M059J (cell line): Measurements from ENCODE around the gene KRT15. TPM values are rescaled to one million over a fixed set of nuclear protein-coding genes. Genes with fewer than 3 reads are reported as not detected.

Experiments
- DNase-seq: peaks from one replicate; pipeline ENCODE4 v3.0.0-alpha.2; 2012; ENCODE audit warnings: low read depth
- total RNA-seq: library from RNA; depleted of rRNA; stranded (reverse); fragments of >200 nt; shearing (Covaris generic); gene quantifications from 2 replicates; pipeline ENCODE4 v1.2.3, GENCODE V29; 2014

Gene KRT15
- total RNA-seq, 1 experiment from 2014 or later = 10.2 TPM

GRCh38 chr17:41505809-41506767, 12.6 kb downstream of the KRT15 start:
- DNase-seq = no peak

GRCh38 chr17:41505007-41505808, 13.5 kb downstream of the KRT15 start, which contains the start of gene KRT13:
Gene KRT13, minus strand, starts transcription at chr17:41505612. Its CDS starts 62 bp downstream, at chr17:41505550.
- no peak for DNase-seq

DNA sequence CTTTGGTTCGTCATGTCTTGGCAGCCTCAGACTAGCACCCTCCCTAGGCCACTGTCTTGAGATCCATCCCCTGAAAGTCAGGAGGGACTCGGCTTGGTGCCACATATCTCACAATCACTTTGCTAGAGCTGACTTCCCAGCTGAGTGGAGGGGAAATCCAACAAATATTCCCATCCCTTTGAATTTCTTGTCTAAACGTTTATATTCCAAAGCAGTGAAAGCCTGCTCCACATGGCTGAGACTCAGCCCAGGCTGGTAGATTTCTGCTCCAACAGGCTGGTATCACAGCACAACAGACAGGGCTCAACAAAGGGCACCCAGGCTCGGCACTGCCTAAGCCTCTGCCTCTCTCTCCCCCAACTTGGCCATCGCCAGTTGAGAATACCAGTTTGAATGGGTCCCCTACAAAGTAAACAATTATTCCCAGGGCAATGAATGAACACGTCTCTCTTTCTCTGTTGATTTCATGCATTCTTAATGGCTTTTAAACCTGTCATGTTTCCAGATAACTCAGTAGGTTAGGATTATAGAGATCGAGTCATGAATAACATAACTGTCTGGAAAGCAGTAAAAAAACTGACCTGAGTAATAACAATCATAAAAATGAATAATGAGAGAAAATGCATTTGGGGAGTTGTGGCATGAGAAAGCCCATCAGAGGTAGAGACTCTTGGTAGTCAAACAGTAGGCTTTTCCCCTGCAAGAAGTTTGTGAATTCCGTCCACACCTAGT, 14.3 kb downstream of the KRT15 start:
- DNase-seq = peak; percentile 38

DNA sequence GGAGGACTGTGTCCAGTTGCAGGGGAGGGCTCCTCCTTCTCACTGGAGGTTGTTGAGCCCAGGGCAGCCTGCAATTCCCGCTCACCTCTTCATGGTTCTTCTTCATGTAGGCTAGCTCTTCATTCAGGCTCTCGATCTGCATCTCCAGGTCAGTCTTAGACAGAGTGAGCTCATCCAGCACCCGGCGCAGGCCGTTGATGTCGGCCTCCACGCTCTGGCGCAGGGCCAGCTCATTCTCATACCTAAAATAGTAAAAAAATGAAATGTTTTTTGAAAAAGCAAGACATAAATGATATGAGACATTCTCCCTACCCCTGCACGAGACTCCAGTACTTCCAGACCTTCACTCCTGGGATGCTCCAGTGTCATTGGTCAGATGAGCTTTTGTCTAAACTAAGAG, 15.5 kb downstream of the KRT15 start:
- no peak for DNase-seq

DNA sequence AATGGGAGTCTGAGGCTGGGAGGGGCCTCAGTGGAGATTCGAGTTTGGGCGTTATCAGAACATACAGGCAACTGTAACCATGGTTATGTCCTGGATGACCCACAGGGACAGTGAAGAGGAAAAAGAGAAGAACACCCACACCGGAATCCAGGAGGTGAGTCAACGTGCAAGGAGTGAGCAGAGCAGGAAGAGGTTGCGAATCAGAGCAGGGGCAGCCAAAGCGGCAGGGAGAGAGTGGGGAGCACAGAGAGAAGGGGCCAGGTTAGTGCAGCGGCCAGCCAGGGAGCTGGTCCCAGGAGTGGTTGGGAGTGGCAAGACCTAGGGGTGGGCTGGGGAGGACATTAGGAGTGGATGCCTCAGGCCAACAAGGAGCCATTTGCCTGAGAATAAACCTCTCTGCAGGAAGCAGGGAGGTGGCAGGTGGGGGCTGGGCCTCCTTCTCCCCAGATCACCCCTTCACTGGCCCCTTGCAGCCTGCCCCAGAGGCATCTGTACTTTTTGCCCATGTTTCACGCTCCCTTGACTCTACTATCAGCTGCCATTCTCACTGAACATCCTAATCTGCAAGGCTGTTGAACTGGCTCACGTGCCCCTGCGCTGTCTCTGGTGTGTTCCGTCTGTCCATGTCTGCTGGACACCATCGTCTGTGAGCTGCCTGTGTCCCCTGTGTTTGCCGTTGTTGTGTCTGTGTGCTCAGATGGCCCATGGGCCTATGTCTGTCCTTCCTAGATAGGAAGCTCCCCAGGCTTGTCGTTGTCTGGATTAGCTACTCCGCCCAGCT, 18.4 kb downstream of the KRT15 start:
- DNase-seq = peak; percentile 94

- DNase-seq = no peak
These were observed 19.0 kb downstream of the KRT15 start for GRCh38 chr17:41499714-41500113.

- no peak for DNase-seq
These were observed 20.4 kb downstream of the KRT15 start for GRCh38 chr17:41498276-41498675.

- peak; percentile 92 for DNase-seq
These were observed 21.7 kb downstream of the KRT15 start for GRCh38 chr17:41496803-41497484.

DNA sequence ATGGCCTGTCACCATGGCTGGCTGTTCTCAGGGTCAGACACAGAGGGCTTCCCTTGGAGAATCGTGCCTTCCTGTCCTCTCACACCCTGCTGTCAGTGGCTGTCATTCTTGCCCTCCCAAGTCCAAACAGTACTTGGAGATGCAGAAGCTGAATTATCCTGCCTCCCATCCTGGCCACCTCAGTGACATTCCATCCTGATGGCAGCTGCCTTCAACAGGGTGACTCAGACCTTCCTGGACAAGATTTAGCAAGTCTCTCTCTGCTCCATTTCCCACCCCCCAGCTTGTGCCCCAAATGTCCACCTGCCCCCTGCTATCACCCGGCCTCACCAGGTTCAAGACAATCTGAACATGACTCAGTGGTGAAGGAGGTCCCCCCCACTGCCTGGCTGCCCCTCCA, 24.2 kb downstream of the KRT15 start:
- peak; percentile 79 for DNase-seq

GRCh38 chr17:41492771-41493170, 25.9 kb downstream of the KRT15 start:
- DNase-seq = peak; percentile 31

DNA sequence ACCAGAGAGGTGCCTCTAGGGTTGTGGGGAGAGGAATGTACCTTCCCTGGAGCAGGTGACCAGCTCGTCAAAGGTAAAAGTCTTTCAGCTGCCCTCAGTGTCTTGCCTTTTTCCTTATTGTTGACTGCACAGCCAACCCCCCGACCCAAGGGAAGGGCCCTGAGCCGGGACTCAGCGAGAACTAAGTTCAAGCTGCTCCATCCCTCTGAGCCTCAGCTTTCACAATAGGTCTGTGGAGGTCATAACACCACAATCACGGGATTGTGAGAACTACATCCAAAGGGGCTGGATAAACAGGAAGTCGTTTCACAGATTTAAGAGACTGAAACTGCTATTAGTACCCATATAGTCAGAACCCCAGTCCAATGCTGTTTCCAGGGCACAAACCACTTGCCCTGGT, 26.3 kb downstream of the KRT15 start:
- peak; percentile 11 for DNase-seq

DNA sequence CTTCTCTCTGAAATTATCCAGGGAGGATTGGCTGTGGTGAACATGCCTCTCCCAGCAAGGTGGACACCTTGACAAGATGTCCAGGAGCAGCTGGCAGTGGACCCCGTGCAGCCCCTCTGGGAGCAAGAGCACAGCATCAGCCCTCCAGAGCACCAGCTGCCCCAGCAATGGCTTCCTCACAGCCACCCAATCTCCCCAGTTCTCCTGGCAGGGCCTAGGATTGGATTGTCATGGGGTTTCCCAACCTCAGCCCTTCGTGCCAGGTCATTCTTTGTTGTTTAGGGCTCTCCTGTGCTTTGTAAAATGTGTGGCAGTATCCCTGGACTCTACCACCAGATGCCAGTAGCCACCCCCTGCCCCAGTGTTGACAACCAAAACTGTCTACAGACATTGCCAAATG, 27.2 kb downstream of the KRT15 start:
- DNase-seq = no peak

DNA sequence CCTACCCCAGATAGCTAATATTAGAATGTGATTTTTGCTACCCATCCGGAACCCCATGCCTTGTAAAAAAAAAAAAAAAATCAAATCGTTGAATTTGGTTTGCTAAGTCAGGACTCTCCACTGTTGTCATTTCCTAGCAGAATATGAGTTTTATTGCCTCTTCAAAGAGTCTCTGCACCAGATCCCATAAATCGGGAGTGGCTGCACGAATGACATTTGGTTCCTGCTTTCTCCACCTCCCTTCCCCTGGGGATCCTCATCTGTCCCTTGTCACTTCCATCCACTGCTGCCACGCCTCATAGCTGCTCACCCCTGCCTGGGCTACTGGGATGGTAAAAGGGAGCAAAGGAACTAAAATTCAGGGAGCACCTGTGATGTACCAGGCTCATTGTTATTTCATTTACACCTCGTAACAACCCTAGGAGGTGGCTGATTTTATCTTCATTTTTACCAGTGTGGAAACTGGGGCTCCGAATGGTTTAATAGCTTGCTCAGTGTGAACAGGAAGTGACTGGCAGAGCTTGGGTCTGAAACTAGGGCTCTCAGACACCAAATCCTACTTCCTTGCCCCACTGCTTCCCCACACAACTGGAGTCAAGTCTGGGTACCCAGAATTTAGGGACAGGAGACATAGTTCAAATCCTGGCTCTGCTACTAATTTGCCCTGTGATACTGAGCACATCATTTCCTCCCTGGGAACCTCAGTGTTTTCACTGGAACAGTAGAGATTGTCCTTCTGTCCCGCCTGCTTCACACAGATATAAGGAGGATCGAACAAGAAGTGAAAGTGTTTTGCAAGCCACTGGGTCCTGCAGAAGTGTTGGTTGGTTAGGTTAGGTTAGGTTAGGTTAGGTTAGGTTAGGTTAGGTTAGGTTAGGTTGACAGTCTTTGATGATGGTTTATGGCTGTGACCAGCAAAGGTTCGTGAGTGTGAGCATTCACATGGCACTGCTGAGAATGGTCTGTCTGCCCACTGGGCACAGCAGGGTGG, 28.4 kb downstream of the KRT15 start:
- DNase-seq = no peak

DNA sequence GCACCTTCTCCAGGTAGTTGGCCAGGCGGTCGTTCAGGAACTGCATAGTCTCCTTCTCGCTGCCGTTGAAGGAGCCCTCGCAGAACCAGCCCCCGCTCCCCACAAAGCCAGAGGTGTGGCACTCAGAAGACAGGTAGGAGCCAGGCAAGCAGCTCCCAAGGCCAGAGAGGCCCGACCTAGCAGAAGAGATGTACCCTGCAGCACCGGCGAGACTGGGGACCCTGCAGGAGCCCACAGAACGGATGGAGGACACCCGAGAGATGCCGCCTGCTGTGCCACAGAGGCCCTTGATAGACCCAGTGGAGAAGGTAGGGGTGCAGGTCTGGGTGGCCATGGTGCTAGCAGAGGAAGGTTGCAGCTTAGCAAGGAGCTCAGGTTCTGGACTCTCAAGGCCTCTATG, 29.2 kb downstream of the KRT15 start, which contains the start of gene KRT36:
Gene KRT36, minus strand, starts transcription at position 380 of the 400 bp plus-strand sequence. Its CDS starts 46 bp downstream, at position 334.
- DNase-seq = no peak

- DNase-seq = no peak
These were observed 31.7 kb downstream of the KRT15 start for GRCh38 chr17:41486809-41487530.

- DNase-seq = no peak
These were observed 32.4 kb downstream of the KRT15 start for GRCh38 chr17:41486316-41486715.

GRCh38 chr17:41484920-41485904, 33.5 kb downstream of the KRT15 start:
- no peak for DNase-seq
